Activated naive CD4-positive, alpha-beta T cell treated with Interleukin-2 at 50 U/mL for 16 hours (primary cell): ENCODE data around the gene CRKL.
"Not testable (repeated sequence)": the region's sequence is repeated elsewhere in the genome, so short reads cannot be mapped to it uniquely, and the experiment has no call there.

ENCODE experiments used
- DNase-seq: peaks from one replicate; pipeline ENCODE4 v3.0.0-alpha.2; 2020

Gene CRKL, protein sequence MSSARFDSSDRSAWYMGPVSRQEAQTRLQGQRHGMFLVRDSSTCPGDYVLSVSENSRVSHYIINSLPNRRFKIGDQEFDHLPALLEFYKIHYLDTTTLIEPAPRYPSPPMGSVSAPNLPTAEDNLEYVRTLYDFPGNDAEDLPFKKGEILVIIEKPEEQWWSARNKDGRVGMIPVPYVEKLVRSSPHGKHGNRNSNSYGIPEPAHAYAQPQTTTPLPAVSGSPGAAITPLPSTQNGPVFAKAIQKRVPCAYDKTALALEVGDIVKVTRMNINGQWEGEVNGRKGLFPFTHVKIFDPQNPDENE

DNA sequence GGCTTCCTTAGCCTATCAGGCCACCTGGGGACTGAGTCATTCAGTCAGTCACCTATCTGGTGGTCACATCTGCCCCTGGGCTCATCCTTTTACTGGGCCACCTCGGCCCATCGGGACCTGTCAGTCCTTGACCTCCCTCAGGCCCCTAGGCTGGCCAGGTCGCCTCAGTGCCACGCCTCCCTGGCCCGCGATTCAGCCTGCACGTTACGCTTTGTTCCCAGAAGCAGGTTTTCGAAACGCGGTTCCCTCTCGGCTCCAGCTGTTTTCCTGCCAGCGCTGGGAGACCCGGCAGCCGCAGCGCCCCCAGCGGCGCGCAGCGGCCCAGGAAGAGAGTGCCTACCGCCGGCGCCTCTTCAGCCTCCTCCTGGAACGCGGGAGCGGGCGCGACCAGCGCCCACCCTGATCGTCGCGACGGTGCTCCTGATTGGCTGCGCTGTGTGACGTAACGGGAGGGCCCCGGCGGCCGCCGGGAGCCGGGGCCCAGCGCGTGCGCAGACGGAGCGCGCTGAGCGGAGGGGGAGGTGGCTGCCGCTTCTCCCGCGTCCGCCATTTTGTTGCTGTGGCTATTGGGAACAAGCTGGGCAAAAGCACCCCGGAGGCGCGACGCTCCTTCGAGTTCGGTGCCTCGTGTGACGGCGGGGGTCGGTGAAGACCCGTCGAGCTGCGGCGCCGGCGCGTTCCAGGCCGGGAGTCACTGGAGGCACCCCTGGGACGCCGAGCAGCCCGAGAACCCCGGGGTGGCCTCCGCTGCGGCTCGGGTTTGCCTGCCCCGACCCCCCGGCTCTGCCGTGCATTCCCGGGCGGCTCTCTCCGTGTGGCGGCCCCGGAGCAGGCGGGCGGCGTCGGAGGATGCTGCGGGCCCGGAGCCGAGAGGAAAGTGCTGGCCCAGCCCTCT is at the start of gene CRKL:
CRKL (plus strand) TSS at position 492 of the 895 bp plus-strand sequence. CDS start 528 bp downstream, outside the sequence.
- DNase-seq: peak; percentile 97

DNA sequence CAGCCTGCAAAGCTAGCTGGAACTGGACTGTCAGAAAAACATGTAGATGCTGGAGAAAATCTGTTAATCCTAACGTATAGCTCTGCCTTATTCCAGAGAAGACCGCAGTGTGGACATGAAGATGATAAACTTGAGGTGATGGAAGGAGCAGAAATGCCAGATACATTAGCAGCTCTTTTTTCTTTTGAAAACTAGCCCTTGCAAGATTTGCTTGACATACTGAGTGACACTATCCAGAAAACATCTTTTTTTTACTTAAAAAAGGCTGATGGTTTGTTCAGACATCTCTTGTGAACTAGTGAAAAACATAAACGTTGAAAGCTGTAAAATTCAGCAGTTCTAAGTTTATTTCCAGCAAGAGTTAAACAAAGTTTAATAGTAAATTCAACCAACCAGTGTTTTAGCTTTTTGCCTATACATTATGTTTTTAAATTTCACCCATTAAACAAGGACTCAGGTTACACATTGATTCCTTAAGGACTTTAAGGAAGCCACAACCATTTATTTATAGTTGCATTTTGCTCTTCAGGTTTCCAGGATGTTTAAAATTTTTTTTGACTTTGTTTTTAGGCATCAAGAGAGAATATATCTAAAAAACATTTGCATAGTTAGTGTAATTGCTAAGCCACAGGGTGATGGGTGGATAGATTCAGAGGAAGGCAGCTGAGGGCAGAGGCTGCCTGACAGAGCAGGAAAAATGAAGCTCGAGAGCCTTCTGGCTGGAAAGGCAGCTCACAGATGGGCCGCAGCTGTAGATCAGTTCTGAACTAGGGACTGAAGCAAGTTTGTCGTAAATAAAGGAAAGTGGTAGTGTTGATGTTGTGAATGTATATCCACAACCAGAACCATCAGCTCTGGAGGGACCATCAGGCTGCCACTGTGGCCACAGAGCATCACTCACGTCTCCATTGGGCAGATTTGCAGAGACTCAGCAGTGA is 48.9 kb upstream of the CRKL start:
- DNase-seq: no peak

DNA sequence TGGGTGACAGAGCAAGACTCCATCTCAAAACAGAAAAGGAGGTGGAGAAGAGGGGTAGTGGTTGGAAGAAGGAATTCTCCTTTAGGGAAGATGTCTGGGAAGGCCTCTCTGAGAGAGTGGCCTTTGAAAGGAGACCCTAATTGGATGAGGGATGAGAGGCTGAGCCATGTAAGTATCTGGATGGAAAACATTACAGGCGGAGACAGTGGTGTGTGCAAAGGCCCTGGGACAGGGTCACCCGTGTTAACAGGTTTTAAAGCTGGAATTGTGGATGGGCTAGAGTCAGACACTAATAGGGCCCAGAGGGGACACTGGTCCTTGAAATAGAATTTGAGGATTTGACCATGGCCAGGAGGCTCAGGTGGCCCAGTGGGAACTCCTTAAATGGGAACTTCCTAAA is 48.0 kb upstream of the CRKL start:
- no peak for DNase-seq

DNA sequence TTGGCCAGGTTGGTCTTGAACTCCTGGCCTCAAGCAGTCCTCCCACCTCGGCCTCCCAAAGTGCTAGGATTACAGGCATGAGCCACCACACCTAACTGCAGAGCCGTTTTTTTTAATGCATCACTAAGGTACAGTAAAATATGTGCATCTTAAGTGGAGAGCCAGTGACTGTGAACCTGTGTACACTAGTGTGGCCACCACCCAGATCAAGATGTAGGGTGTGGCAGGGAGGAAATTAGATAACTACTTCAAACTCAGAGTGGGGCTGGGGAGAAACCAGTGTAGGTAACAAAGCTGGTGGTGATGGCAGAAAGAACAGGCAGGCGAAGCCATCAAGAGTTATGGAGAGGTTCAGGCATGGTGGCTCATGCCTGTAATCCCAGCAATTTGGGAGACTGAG is 44.0 kb upstream of the CRKL start:
- DNase-seq: no peak

DNA sequence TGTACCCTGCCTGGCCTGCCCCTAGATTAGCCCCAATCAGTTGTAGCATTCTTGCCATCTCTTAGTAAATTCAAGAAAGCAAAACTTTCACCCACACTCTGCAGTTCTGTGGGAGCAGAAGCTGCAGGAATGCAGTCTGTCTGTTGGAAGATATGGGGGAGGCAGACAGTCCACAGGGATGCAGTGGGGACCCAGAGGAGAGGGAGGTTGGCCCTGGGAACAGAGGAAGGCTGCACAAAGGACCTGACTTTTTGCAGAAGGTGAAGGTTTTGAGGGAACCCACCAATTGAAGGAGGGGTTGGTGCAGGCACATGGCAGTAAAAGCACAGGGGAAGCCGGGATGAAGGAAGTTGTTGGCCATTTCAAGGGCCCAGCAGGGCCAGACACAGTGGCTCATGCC is 41.9 kb upstream of the CRKL start:
- DNase-seq: no peak

DNA sequence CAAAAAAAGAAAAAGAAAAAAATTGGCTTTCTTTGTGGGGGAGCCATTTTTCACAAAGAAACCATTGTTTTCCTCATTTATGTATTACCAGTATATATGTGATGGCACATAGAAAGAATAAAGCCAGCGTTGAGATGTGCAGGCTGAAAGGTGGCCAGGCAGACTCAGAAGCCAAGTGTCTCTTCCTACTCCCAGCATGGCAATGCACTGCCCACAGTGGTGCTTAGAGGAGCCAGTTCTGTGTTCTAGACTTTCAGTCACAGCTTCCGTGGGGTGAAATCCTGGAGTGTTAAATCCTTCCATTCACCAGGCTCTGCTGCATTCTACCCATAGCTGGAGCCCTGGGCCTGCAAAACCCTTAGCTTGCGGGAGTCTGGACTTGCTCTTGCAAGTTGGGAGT is 39.5 kb upstream of the CRKL start:
- DNase-seq: no peak

DNA sequence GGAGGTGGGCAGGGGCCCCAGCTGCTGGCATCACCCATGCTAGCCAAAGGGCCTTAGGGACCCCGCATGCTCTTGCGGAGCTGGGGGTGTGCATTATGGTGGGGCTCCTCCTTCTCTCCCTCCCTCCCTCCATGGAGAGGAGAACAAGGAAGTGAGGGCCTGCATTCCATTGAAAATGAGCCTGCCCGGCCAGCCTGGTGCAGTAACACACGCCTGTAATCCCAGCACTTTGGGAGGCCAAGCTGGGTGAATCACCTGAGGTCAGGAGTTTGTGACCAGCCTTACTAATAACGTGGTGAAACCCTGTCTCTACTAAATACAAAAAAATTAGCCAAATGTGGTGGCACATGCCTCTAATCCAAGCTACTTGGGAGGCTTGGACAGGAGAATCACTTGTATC is 36.0 kb upstream of the CRKL start:
- DNase-seq: no peak

DNA sequence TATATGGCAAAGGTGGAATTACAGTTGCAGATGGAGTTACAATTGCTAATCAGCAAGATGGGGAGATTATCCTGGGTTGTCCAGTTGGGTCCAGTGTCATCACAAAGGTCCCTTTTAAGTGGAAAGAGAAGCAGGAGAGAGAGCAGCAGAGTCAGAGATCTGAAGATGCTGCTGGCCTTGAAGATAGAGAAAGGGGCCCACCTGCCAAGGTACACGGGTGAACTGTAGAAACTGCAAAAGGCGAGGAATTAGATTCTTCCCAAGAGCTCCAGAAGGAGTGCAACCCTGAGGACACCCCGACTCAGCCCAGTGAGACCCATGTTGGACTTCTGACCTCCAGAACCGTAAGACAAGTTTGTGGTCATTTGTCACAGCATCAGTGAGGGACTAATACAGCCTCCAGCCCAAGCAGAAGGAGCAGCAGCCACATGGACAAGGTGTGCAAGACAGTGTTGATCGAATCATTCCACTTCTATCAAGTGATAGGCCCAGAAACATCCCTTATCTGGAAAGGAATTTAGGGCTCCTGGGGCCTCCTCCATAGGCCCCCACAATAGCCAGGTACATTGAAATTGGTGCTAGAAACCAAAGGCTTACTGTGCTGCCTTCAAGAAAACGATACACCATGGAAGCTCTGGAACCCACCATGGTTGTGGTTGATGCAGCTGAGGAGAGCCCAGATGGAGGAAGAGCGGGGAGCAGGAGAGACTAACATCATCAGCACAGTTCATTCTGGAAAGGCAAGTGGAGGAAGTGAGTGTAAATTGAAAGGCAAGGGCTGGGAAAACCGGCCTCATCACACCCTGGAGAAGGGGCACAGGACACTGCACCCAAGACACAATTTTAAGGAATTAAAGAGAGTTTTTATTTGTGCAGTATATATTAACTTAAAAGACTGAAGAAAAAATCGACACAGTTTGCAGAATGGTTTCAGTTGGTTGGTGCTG is 35.1 kb upstream of the CRKL start:
- no peak for DNase-seq

DNA sequence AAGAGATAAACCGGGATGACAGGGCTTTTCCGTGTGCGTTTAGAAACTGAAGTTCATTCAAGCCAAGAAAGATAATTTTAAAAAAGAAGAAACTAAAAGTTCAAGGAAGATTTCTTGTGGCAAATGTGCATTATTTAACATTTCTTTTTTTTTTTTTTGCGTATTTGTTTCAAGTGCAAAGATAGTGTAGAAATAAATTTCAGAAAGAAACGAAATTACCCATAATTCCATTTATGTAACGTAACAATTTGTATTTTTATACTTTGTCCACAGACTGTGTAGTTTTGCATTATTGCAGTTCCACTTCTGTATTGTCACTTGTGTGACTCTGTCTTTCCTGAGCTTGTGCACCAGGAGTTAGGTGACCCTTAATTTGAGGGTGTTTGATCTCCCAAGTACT is 34.4 kb upstream of the CRKL start:
- no peak for DNase-seq

DNA sequence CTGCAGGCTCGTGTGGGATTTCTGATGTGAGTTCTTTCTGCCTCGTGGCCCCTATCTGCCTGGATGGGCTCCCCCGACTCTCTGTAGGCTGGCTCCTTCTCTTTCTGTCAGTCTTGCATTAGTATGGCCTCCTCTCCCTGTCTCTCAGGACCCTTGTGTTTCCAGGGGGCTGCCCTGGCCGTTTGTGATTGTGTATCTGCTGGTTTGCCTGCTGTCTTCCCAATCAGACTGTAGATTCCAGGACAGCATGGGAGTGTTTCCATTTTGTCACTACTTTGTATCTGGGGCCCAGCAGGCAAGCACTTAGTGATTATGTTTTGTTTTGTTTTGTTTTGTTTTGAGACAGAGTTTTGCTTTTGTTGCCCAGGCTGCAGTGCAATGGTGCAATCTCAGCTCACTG is 32.8 kb upstream of the CRKL start:
- no peak for DNase-seq

DNA sequence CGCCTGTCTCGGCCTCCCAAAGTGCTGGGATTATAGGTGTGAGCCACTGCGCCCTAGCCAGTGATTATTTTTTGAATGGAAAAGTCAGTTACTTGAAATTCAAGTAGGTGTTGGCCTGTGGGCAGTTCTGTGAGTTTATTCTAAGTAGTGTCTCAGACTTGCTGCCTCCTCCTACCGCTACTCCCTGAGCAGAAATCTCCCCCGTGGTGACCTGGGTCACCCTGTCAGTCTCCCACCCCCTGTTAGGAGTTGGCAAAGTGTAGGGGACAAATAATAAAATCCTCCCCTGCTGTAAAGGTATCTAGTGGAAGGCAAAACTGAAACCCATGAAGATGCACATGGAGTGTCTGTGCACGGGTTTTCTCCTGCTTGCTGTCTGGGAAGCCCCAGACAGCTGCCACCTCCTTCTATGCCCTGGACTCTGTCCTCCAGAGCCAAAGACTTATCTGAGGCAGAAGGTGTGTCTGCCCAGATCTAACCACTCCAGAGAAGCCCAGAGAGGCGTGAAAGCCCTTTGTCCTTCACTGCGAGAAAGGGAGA is 32.1 kb upstream of the CRKL start:
- DNase-seq: no peak

DNA sequence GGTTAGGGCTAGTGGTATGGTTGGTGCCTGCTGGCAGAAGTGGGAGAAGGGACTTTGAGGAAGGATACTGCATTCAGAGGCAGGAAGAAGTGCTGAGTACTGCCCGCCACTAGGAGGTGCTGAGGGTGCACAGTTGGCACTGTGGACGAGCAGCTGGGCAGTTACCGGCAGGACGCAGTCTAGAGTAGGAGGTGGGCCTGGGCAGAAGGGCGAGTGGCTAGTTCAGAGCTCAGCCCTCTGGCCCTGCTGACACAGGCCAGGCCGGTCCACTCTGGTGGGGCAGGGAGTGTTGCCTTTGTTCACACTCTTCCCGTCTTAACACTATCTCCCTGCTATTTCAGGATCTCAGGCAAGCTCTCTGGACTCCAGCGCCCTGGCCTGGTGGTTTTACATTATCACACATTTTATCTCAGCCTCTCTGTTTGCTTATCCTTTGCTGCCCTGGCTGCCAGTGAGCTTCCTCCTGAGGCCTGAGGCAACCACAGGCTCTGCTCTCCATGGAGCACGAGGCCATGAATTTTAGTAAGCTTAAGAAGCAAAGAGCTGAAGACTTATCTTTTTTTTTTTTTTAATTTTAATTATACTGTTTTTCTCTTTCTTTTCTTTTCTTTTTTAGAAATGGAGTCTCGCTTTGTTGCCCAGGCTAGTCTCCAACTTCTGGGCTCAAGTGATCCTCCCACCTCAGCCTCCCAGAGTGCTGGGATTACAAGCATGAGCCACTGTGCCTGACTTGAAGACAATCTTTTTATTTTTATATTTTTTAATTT is 31.5 kb upstream of the CRKL start:
- peak; percentile 34 for DNase-seq

DNA sequence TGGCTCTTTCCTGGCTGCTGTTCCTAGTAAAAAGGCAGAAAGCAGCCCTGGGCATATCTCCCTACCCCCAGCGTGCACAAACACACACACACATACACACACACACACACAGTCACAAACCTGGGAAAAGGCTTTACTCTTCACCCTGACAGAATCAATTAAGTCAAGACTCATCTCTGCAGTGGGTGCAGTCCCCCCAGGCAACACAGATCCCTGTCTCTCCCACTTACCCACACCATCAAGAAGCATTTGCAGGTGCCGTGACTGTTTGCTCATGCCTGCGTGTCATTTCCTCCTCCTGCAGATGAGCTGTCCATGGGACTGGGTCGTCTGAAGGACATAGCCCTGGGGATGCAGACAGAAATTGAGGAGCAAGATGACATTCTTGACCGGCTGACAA is 29.8 kb upstream of the CRKL start:
- DNase-seq: no peak

DNA sequence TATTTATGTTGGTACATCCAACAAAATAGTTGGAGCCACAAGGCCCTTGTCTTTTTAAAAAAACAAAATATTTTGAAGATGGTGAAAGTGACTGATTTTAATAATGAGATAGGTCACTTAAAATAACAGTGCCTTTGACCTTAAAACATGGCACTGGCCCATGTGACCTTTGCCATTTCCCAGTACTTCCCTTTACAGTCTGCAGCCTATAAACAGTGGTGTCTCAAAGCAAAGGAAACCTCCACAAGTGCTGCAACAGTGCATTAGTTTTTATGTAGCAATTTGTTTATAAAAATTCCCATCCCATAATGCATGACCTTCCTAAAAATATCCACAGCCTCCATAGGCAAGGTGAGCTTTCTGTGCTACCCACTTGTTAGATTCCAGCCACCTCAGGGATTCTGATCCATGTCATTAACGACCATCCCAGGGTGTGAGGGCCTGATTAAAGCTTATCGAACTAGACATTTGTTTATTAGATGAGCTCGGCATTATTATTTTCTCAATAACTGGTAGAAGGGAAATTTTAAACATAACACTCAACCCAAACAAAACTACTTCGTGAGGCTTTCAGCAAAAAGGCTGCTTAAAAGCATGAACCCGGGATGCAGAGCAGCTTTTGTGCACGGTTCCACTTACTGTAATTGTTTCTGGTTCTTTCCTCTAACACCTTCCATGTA is 28.0 kb upstream of the CRKL start:
- DNase-seq: no peak

DNA sequence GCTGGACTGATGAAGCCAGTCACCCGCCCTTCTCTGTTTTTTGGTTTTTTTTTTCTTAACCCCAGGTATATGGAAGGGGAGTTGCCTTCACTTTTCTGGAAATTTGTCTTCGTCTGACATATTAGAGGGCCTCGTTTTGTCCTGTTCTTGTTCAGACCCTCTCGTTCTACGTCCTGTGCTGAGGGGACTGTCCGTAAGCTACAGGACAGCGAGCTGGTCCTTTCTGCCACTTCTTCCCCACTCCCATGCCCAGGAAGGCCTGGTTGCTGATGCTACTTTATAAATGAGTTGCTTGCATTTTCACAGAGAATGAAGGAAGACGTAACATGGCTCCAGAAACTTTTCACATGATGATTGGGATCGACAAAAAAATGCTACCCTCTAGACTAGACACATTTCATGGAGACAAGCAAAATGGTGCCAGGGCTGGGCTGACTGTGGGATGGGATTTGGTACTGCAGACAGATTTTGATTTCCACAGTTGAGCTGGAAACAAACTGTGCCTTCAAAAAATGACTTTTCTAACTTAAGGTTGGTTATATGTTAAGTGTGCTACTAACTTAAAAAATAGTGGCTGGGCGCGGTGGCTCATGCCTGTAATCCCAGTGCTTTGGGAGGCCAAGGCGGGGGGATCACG is 27.2 kb upstream of the CRKL start:
- no peak for DNase-seq

DNA sequence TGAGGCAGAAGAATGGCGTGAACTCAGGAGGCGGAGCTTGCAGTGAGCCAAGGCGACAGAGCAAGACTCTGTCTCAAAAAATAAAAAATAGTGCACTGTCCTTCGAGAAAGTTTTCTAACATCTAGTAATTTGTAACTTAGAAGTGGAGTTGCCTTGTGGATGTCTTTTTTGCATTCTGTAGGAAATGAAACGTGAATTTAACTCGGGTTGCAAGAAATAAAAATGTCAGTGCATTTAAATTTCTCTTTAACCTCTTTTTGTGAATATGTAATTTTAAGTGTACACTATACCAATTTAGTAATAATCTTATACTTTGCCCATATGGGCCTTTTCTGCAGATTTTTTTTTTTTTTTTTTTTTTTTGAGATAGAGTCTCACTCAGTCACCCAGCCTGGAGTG is 26.2 kb upstream of the CRKL start:
- no peak for DNase-seq

DNA sequence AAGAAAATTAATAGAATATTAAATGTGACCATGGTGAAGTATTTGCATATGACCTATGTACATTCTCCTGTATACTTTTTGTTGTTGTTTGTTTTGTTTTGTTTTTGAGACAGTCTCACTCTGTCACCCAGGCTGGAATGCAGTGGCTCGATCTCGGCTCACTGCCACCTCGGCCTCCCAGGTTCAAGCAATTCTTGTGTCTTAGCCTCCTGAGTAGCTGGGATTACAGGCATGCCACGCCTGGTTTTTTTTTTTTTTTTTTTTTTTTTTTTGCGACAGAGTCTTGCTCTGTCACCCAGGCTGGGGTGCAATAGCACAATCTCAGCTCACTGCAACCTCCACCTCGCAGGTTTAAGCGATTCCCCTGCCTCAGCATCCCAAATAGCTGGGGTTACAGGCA is 19.5 kb upstream of the CRKL start:
- not testable (repeated sequence) for DNase-seq

DNA sequence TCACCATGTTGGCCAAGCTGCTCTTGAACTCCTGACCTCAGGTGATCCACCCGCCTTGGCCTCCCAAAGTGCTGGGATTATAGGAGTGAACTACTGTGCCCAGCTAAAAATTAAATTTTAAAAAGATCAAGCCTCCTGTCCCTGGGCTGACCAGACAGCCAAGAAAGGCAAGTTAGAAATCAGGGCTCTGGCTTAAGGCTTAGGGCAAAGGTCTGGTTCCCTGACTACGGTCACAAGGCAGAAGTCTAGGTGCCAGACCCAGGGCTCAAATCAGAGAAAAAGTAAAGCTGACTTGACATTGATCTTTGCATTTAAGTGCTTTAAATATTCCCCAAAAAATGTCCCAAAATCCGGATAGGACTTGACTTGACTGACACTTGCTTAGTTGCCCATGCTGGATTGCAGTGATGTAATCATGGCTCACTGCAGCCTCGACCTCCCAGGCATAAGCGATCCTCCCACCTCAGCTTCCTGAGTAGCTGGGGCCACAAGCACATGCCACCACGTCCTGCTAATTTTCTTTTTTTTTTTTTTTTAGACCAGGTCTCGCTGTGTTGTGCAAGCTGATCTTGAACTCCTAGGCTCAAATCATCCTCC is 17.3 kb upstream of the CRKL start:
- DNase-seq: no peak
